IMR-90 (cell line): Measurements from ENCODE around the gene CARD8. TPM values are rescaled to one million over a fixed set of nuclear protein-coding genes. Genes with fewer than 3 reads are reported as not detected.

Source experiments
- ATAC-seq: fragments of 200-7000 bp; cut with Tn5 transposase; 2 replicates; pipeline ENCODE4 v1.9.1; 2020; ENCODE audit warnings: low read depth, mild to moderate bottlenecking, moderate library complexity
- BruUV-seq: library from RNA; stranded (reverse); fragments of 400-500 nt; replicated peaks from 2 replicates; lab custom pipeline; 2021; lab: Mats Ljungman, UMichigan
- CTCF ChIA-PET: fragments of 300-600 bp; formaldehyde crosslinking; extraction: SDS; loops from one replicate; lab custom pipeline; 2021; ENCODE audit warnings: antibody characterized with exemption; lab: Yijun Ruan, JAX
- POLR2A ChIA-PET: fragments of 300-600 bp; sonication (Branson Sonifier 250); formaldehyde crosslinking; loops from one replicate; lab custom pipeline; 2022; ENCODE audit warnings: antibody characterized with exemption; ENCODE audit not compliant: unreplicated experiment; lab: Charles Lee
- DNase-seq: peaks from one replicate; pipeline ENCODE4 v3.0.0; 2013
- H2AFZ ChIP-seq: replicated peaks from 2 replicates; pipeline ENCODE3; 2013; ENCODE audit warnings: low read length, mild to moderate bottlenecking; ENCODE audit not compliant: poor library complexity
- H2AK5ac ChIP-seq: 2 replicates; pipeline ENCODE4 v1.6.1; 2013; ENCODE audit warnings: low read depth, low read length, inconsistent platforms
- H2AK9ac ChIP-seq: replicated peaks from 2 replicates; pipeline ENCODE3; 2013; ENCODE audit warnings: mild to moderate bottlenecking, low read depth, low read length, moderate library complexity; ENCODE audit not compliant: poor library complexity
- H2BK120ac ChIP-seq: 2 replicates; pipeline ENCODE4 v1.6.1; 2013; ENCODE audit warnings: low read depth, low read length, inconsistent platforms
- H2BK15ac ChIP-seq: 3 replicates; pipeline ENCODE4 v1.6.1; 2013; ENCODE audit warnings: low read depth, low read length, inconsistent platforms
- H2BK20ac ChIP-seq: 2 replicates; pipeline ENCODE4 v1.6.1; 2013; ENCODE audit warnings: low read depth, mild to moderate bottlenecking, inconsistent platforms, low read length, moderate library complexity
- H2BK5ac ChIP-seq: 2 replicates; pipeline ENCODE4 v1.6.1; 2013; ENCODE audit warnings: mild to moderate bottlenecking, low read depth, low read length, inconsistent platforms; ENCODE audit not compliant: poor library complexity, severe bottlenecking
- H3K14ac ChIP-seq: replicated peaks from 2 replicates; pipeline ENCODE4 v1.6.1; 2013; ENCODE audit warnings: low read depth, low read length, inconsistent platforms
- H3K18ac ChIP-seq: 2 replicates; pipeline ENCODE4 v1.6.1; 2013; ENCODE audit warnings: low read depth, low read length, control low read depth
- H3K23ac ChIP-seq: 2 replicates; pipeline ENCODE4 v1.6.1; 2013; ENCODE audit warnings: low read depth, low read length, inconsistent platforms
- H3K27ac ChIP-seq: 2 replicates; pipeline ENCODE4 v1.5.1; 2013; ENCODE audit warnings: mild to moderate bottlenecking, control low read depth, low read length; ENCODE audit not compliant: insufficient read depth
- H3K27me3 ChIP-seq: 2 replicates; pipeline ENCODE4 v1.6.1; 2013; ENCODE audit warnings: low read length; ENCODE audit not compliant: control insufficient read depth, insufficient read depth
- H3K36me3 ChIP-seq: 2 replicates; pipeline ENCODE4 v1.6.1; 2013; ENCODE audit warnings: low read length, mixed read lengths; ENCODE audit not compliant: control insufficient read depth, insufficient read depth
- H3K4ac ChIP-seq: 2 replicates; pipeline ENCODE4 v1.6.1; 2013; ENCODE audit warnings: low read depth, low read length, inconsistent platforms
- H3K4me1 ChIP-seq: 2 replicates; pipeline ENCODE4 v1.6.1; 2013; ENCODE audit warnings: low read length, mixed read lengths; ENCODE audit not compliant: control insufficient read depth, insufficient read depth
- H3K4me2 ChIP-seq: 2 replicates; pipeline ENCODE4 v1.6.1; 2013; ENCODE audit warnings: low read depth, mild to moderate bottlenecking, control low read depth, low read length, moderate library complexity
- H3K4me3 ChIP-seq: 2 replicates; pipeline ENCODE4 v1.5.1; 2013; ENCODE audit warnings: low read depth, mild to moderate bottlenecking, control low read depth, low read length, moderate library complexity; ENCODE audit not compliant: insufficient read depth
- H3K56ac ChIP-seq: 2 replicates; pipeline ENCODE4 v1.6.1; 2013; ENCODE audit warnings: low read length, inconsistent platforms; ENCODE audit not compliant: insufficient read depth; ENCODE audit errors: extremely low read depth
- H3K79me1 ChIP-seq, 2 experiments: 2 replicates each; pipeline ENCODE4 v1.6.1; 2013; ENCODE audit warnings: low read length in 2 of 2, inconsistent platforms in 1 of 2, low read depth in 1 of 2
- H3K9ac ChIP-seq: 2 replicates; pipeline ENCODE4 v1.6.1; 2013; ENCODE audit warnings: low read depth, low read length, control low read depth
- H3K9me1 ChIP-seq: 2 replicates; pipeline ENCODE4 v1.6.1; 2013; ENCODE audit warnings: low read length, inconsistent platforms; ENCODE audit not compliant: insufficient read depth
- H3K9me3 ChIP-seq: 2 replicates; pipeline ENCODE4 v1.6.1; 2013; ENCODE audit warnings: low read length; ENCODE audit not compliant: control insufficient read depth, insufficient read depth
- H4K20me1 ChIP-seq: 2 replicates; pipeline ENCODE4 v1.6.1; 2013; ENCODE audit warnings: low read length, inconsistent platforms; ENCODE audit not compliant: insufficient read depth
- H4K5ac ChIP-seq: 2 replicates; pipeline ENCODE4 v1.6.1; 2013; ENCODE audit warnings: mild to moderate bottlenecking, low read depth, low read length, control low read depth
- H4K8ac ChIP-seq, 2 experiments: 2 replicates each; pipeline ENCODE4 v1.6.1; 2013; ENCODE audit warnings: low read depth in 2 of 2, low read length in 2 of 2, control low read depth in 1 of 2, inconsistent platforms in 1 of 2
- H4K91ac ChIP-seq: 2 replicates; pipeline ENCODE4 v1.6.1; 2013; ENCODE audit warnings: low read depth, low read length, inconsistent platforms; ENCODE audit not compliant: insufficient read depth
- CHD1 ChIP-seq: IDR thresholded peaks from 2 replicates; pipeline ENCODE4 v1.6.1; 2012; ENCODE audit warnings: low read depth, low read length, improper control_type of control experiment
- MAZ ChIP-seq: IDR thresholded peaks from 2 replicates; pipeline ENCODE4 v1.6.1; 2012; ENCODE audit warnings: low read depth, mild to moderate bottlenecking, low read length, improper control_type of control experiment, moderate library complexity, borderline replicate concordance
- MXI1 ChIP-seq: IDR thresholded peaks from 2 replicates; pipeline ENCODE4 v1.6.1; 2012; ENCODE audit warnings: low read depth, mild to moderate bottlenecking, low read length, moderate library complexity, borderline replicate concordance
- POLR2A ChIP-seq: IDR thresholded peaks from 2 replicates; pipeline ENCODE4 v1.6.1; 2012; ENCODE audit warnings: mild to moderate bottlenecking, low read depth, low read length
- RAD21 ChIP-seq: IDR thresholded peaks from 2 replicates; pipeline ENCODE4 v1.6.1; 2012; ENCODE audit warnings: low read length, improper control_type of control experiment
- WGBS, 2 experiments: methylation state at CpG; one replicate each; pipeline versions ENCODE4 v1.1.5 to v1.1.7; 2013; ENCODE audit warnings: missing lambda C conversion rate in 2 of 2; ENCODE audit not compliant: insufficient read length in 1 of 2; ENCODE audit errors: extremely low coverage in 2 of 2; 5-methylcytosine and 5-hydroxymethylcytosine counted together
- dilution Hi-C: fragments of 300-500 bp; cut with HindIII; formaldehyde crosslinking; loops from one replicate; pipeline ENCODE4 v1.14.3; 2018; ENCODE audit warnings: low sequenced_read_pairs; ENCODE audit not compliant: unreplicated experiment
- in situ Hi-C: fragments of 300-500 bp; cut with MboI; formaldehyde crosslinking; loops from 3 replicates; pipeline ENCODE4 v1.14.3; 2019; ENCODE audit warnings: low sequenced_read_pairs, inconsistent platforms, mixed read lengths
- intact Hi-C: fragments of 100-400 bp; cut with micrococcal nuclease; formaldehyde crosslinking; loops from 2 replicates; pipeline ENCODE4 v1.10.0; 2022
- polyA plus RNA-seq, 3 experiments: library from polyadenylated mRNA; depleted of rRNA; stranded (reverse); fragments of >200 nt; gene quantifications; 2 replicates each; pipeline ENCODE4 v1.2.3, GENCODE V29; 2012; ENCODE audit warnings: low replicate concordance in 1 of 3
- total RNA-seq: library from RNA; depleted of rRNA; stranded (reverse); fragments of >200 nt; gene quantifications from 2 replicates; pipeline ENCODE4 v1.2.3, GENCODE V29; 2012

The CARD8 gene
- total and polyA plus RNA-seq, 2 of the 4 experiments (the other 2 are of a cell fraction): 11.3 to 15.5 TPM

DNA sequence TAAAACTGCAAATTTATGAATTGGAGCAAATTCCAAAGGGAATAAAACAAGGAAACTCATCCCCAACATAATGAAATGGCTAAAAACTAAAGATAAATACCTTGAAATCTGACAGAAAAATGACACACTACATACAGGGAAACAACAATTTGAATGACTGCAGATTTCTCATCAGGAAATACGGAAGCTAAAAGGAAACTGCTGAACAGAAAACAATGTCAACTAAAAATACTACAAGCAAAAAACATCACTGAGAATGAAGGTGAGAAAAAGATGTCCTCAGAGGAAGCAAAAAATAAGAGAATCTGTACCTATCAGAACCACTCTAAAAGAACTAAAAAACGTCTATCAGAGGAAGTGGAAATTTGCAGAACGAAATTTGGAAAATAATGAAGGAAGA is 45.7 kb downstream of the CARD8 start:
- no peak overlapping the region for H2BK20ac ChIP-seq
- no peak overlapping the region for H3K9ac ChIP-seq
- no peaks in the 10 kb centered on the region for H3K36me3 ChIP-seq
- ATAC-seq: no peak
- no peak overlapping the region for H3K4me3 ChIP-seq
- no peak overlapping the region for H2AFZ ChIP-seq
- in situ Hi-C loops: no loop called here
- H2BK15ac ChIP-seq: no peak overlapping the region
- no peak overlapping the region for H3K27ac ChIP-seq
- H2BK5ac ChIP-seq: no peak overlapping the region
- H3K14ac ChIP-seq: no peak overlapping the region
- TF ChIP-seq CHD1 (no peak), RAD21 (no peak), MXI1 (no peak), MAZ (no peak), POLR2A (no peak)
- H3K79me1 ChIP-seq: peaks cover 4 to 16% of the 10 kb centered on the region in 2 experiments; a peak in 3 of 4 replicates
- no peak overlapping the region for H3K56ac ChIP-seq
- ChIA-PET POLR2A (no interaction called here), CTCF (no interaction called here)
- no TSS peak for BruUV-seq
- no peak overlapping the region for H2AK9ac ChIP-seq
- H2AK5ac ChIP-seq: no peak overlapping the region
- no peak overlapping the region for H4K5ac ChIP-seq
- H3K27me3 ChIP-seq: no peaks in the 10 kb centered on the region
- H4K91ac ChIP-seq: no peak overlapping the region
- no peak overlapping the region for H4K8ac ChIP-seq
- no peak overlapping the region for H3K4me2 ChIP-seq
- intact Hi-C loops: no loop called here
- no peak overlapping the region for H2BK120ac ChIP-seq
- no peaks in the 10 kb centered on the region for H4K20me1 ChIP-seq
- H3K4ac ChIP-seq: no peak overlapping the region
- no peak for DNase-seq
- no CpG with 5 or more reads among the region's 3 CpGs for WGBS, 2 experiments
- no peaks in the 10 kb centered on the region for H3K9me1 ChIP-seq
- H3K9me3 ChIP-seq: no peaks in the 10 kb centered on the region
- no peak overlapping the region for H3K18ac ChIP-seq
- no peak overlapping the region for H3K23ac ChIP-seq
- dilution Hi-C loops: no loop called here
- H3K4me1 ChIP-seq: no peaks in the 10 kb centered on the region
